HG03571 (cell line): ENCODE results near the gene ARPC1B.
"Not testable (repeated sequence)": the region's sequence is repeated elsewhere in the genome, so short reads cannot be mapped to it uniquely, and the experiment has no call there.

ENCODE experiments used
- ATAC-seq: cut with Tn5 transposase; IDR thresholded peaks from one replicate; pipeline ENCODE4 v1.9.1; 2021; ENCODE audit not compliant: unreplicated experiment

ARPC1B gene

GRCh38 chr7:99368750-99369389 is 5.7 kb upstream of the ARPC1B start:
- no peak for ATAC-seq

- ATAC-seq, result no peak
Measured at GRCh38 chr7:99369767-99370391, 4.7 kb upstream of the ARPC1B start.

- no peak for ATAC-seq
Measured at GRCh38 chr7:99371376-99371920, 3.1 kb upstream of the ARPC1B start.

GRCh38 chr7:99372275-99373090 is 2.0 kb upstream of the ARPC1B start:
- ATAC-seq, result no peak

- no peak for ATAC-seq
Measured at GRCh38 chr7:99373091-99374066, 1.2 kb upstream of the ARPC1B start.

GRCh38 chr7:99375070-99375807 is 709 bp downstream of the ARPC1B start:
- peak; percentile 41 for ATAC-seq

- no peak for ATAC-seq
Measured at GRCh38 chr7:99379043-99379577, 4.6 kb downstream of the ARPC1B start.

- ATAC-seq, result not testable (repeated sequence)
Measured at GRCh38 chr7:99379693-99380031, 5.1 kb downstream of the ARPC1B start.

GRCh38 chr7:99380032-99380822 is 5.7 kb downstream of the ARPC1B start:
- peak; percentile 23 for ATAC-seq

- ATAC-seq, result peak; percentile 78
Measured at GRCh38 chr7:99380823-99381663, 6.5 kb downstream of the ARPC1B start.

- no peak for ATAC-seq
Measured at GRCh38 chr7:99381664-99382075, 7.1 kb downstream of the ARPC1B start.

GRCh38 chr7:99383203-99383602 is 8.7 kb downstream of the ARPC1B start:
- no peak for ATAC-seq

- ATAC-seq, result no peak
Measured at GRCh38 chr7:99383791-99384370, 9.4 kb downstream of the ARPC1B start.

GRCh38 chr7:99384523-99384922 is 10.0 kb downstream of the ARPC1B start:
- no peak for ATAC-seq

GRCh38 chr7:99385564-99385963 is 11.0 kb downstream of the ARPC1B start:
- ATAC-seq, result no peak

GRCh38 chr7:99386584-99387238 is 12.2 kb downstream of the ARPC1B start:
- no peak for ATAC-seq

- not testable (repeated sequence) for ATAC-seq
Measured at GRCh38 chr7:99387239-99387635, 12.7 kb downstream of the ARPC1B start.
